GM21786 (cell line): Measurements from ENCODE around the gene MN1.

ENCODE experiments used
- ATAC-seq: cut with Tn5 transposase; IDR thresholded peaks from one replicate; pipeline ENCODE4 v1.9.1; 2021; ENCODE audit not compliant: unreplicated experiment

The MN1 gene

DNA sequence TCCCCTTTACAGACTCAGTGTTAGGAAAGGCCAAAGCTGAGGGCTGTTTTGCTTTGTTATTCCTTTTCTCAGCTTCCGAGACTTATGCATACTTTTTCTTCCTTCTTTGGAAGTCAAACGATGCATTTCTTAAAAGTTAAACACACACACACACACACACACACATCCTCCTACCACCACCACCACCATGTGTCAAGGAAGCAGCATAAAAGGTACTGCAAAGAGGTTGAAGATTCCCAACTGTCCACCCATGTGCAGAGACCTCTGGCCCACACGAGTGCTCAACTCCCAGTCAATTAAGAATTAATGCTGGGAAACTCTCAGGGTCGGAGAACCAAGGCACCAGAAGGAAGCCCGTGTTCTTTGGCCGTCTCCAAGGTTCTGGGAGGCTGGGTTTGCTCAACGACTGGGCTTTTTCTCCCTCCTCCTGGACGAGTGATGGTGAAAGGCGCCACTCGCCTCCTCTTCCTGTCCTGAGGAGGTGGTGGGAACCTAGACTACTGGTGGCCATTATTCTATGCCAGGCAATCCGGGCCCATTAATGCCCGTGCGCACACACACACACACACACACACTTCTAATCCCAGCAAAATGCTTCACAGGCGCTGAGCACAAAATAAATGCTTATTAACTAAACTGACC, 15.1 kb downstream of the MN1 start:
- ATAC-seq, result no peak

DNA sequence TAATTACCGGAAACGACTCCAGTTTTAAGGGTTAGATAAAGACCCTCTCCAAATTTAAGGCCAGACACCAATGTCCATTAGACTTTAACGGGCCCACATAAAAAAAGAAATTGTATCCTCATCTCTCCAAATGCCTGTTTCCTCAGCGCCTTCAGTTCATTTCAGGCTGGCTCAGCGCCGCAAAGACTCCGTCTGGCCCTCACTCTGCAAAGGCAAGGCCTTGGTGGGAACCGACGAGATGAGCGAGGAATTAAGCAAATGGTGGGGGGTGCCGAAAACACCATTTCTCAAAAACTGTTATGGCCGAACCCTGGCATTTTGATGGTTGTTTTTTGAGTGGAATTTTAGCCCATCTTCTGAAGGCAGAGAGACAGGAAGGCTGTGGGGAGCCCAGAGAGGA, 15.7 kb downstream of the MN1 start:
- no peak for ATAC-seq

DNA sequence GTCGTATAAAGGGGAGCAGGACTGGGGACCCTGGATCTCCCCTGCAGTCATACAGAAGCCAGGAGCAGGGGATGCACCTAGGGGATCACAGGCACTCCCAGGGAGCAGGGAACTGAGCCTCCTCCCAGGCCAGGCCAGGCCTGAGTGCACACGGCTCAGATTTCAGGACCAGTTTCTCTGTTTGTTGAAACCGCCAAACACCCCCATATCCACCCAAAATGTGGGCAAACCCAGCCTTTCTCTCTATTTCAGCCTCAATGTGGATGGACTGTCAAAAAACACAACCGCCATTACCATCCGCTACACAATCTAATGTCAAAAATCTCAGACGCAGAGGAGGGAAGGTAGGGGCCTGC, 17.5 kb downstream of the MN1 start:
- ATAC-seq, result no peak

DNA sequence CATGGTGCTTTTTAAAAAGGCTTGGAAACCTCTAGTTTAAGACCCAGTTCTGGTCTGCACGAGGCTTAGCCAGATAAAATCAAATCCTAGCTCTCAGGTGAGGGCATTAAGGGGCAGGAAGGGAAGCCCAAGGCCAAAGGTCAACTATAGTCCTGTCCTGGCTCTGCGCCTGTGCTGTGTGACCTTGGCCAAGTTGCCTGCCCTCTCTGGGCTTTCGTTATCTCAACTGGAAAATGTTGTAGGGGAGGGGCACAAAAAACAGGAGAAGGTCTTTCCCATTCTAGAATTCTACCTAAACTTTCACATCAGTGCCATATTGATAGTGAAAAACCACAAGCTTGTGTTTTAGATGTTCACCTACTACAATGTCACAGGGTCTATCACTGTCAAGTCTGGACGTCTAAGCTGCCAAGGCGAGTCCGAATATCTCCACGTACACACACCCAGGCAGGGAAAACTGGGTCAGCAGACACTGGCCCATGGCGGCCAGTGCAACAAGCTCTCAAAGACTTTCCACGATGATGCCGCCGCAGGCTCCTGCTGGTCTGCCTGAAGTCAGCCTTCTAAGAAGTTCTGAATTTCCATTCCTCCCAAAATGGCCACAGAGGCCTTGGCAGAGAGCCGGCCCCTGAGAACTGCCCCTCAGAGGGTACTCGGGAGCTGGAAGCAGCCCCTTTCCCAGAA, 18.0 kb downstream of the MN1 start:
- no peak for ATAC-seq

DNA sequence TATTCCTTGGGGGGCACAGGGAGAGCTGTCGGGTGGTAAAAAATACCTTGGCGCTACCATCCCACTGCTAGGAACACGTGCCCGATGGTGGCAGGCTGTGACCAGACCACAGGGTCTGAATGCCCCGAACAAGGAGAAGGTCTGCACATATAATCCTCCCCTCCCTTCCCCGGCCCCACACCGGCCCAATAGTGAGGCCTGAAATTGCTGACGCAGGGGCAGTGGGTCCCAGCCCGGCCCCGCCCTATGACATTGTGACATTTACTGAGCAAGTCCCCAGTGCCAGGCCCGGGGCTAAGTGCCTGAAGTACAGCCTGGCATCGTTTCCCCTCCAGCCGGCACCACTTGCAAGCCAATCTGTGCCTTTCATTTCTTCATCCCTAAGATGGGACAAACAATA, 19.5 kb downstream of the MN1 start:
- no peak for ATAC-seq

DNA sequence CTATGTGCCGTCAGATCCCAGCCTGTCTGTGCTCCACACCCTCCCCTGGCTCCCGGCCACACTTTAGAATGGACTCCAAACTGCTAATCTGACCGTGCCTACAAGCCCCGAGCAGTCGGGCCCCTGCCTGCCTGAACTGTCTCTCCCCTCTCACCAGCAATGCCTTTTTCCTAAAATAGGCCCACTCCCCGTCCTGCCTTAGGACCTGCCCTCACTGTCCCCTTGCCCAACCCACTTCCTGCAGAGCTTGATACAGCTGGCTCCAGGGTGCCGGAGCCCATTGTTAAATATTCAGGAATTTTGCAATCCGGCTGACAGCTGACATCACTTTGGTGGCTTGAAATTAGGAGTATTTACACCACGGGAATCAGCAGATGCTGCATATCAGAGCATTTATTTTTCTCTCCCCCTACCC, 21.4 kb downstream of the MN1 start:
- no peak for ATAC-seq

DNA sequence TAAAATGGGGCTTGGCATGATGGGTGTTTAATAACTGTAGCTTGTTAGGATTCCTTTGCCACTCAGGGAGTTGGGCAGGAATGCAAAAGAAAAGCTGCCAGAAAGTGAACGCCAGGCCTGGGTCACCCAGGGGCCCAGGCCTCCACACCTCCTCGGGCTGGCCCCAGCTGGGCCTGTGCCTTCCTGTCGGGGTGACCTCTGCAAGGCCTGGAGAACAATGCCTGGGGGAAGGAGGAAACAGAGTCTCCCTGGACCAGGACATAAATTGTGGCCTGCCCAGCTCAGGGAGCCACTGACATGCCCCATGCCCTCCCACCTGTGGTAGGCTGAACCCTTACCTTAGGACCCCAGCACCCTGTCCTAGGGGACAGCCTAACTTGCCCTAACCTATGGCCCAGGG, 21.9 kb downstream of the MN1 start:
- ATAC-seq, result no peak

DNA sequence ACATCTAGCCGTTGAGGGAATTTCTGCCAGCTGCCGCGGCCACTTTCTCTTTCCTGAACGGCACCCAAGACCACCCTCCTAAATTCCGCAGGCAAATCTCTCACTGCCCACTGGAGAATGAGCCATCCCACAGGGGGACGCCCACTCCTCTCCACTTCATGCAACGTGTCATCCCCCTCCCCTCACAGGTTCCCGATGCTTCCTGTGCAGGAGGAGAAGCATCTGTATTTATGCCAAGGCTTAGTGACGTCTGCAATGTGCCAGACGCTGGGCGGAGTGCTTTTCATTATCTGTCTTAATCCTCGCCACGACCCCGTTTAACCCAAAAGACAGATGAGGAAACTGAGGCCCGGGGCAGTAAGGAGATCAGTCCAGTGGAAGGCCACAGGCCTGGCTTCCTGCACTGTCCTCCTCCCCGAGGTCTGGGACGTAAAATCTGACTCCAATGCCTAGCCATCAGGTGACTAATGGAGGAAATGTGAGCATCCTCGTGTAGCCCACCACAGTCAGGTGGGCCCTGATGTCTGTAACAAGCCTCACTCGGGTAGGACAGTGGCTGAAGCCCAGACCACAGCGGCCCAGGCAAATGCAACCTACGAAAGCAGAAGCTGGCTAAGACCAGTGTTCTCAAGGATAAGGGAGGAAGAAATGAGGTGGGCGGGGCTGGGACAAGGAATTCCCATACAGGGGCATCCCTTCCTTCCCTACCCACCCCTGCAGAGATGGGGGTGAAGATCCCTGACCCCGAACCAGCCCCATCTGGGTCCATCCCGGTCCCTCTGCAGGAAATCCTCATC, 23.1 kb downstream of the MN1 start:
- no peak for ATAC-seq

DNA sequence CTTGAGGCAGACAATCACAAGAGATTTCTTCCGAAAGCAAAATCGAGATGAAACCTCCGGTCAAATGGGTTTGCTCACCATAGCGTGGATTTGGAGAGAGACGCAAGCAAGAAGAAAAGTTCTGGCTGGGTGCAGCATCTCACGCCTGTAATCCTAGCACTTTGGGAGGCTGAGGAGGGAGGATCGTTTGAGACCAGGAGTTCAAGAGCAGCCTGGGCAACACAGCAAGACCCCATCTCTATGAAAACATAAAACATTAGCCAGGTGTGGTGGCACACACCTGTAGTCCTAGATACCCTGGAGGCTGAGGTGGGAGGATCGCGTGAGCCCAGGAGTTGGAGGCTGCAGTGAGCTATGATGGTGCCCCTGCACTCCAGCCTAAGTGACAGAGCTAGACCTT, 24.4 kb downstream of the MN1 start:
- no peak for ATAC-seq

DNA sequence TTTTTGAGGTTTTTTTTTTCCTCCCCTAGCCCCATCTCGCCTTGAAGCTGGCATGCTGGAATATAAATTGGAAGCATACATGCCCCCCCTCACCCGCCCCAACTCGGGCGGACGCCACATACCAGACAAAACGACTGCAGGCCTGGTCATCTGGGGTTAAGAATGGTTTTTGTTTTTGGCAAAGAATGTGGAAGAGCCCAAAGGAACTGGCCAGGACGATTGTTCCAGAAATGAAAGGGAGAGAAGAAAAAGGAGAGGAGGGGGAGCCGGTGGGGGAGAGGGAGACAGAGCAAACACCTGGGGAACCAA, 25.0 kb downstream of the MN1 start:
- no peak for ATAC-seq

DNA sequence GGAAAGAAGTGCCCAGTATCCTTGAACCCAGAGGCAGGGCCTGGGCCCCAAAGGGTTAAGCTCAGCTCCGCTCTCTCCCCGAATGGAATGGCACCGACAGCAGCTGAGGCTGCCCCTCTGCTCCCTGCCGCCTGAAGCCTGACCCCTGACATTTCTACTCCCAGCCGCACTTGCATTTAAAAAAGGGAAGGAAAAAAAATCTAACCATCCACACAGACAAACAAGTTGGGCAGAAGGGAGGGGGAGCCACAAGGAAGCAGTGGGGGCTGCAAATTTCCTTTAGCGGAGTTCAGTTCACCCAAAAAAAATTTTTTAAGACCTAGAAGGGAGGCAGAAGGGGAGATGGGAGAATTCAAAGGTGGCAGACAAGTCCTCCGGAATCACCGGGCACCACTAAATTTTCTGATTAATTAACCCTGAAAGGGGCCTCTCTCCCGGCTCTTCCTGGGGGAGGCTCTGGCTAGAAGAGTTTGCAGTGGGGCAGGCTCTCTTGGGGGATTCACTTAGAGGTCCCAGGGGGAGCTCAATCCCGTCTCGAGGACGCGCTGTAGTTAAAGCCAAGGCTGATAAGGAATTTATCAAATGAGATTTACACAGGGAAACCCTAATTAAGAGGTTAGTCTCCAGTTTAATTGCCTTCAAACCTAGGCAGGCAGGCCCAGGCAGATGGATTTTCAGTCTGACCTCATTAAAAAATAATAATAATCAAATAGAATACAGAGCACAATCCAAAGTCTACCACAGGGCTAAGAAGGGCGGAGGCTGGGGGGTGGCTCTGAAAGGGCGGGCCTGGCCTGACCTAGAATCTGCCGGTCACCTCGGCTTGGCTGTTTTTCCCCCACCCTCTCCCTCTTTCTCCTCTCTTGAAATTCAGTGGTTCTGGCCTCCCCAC, 25.6 kb downstream of the MN1 start:
- ATAC-seq, result no peak

DNA sequence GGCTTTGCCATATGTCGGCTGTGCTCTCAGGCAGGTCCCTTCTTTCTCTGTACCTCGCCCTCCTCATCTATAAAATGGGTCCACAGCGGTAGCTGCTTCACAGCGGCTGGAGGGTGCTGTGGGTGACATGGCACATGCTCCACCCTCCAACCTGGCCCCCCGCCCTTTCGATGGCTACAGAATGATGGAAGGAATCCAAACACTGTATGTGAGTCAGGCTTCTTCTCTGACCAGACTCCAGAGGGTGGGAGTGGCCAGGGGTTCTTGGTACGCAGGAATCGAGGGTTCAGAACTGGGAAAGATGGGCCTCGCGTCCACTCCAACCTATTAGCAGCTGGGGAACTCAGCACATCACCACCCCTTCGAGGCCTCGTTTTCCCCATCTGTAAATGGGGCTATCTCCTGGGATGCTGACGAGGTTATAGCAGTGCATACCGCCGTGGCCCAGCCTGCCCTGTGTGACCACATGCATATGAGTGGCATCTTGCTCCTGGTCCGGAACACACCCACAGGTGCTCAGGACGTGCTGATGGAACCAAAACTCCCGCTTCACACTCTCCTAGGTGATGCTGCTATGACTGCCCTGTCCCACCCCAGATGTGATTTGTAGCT, 26.4 kb downstream of the MN1 start:
- no peak for ATAC-seq

DNA sequence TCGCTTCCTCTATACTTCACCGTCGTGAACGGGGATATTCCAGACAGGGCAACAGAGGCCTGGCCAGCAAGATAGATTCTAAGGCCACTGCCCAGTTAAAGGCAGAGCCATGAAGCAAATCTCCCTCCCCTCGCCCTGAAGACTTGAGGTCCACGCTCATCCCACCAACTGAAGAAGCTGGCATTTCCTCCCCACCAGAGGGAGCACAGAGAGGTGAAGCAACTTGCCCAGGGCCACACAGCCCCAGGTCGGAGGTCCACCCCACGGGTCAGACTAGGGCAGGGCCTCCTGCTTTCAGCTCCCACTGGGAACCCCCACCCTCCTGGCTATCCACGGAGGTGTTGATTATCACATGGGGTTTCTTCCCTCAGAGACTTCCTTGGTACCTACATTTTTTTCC, 27.4 kb downstream of the MN1 start:
- ATAC-seq, result no peak

DNA sequence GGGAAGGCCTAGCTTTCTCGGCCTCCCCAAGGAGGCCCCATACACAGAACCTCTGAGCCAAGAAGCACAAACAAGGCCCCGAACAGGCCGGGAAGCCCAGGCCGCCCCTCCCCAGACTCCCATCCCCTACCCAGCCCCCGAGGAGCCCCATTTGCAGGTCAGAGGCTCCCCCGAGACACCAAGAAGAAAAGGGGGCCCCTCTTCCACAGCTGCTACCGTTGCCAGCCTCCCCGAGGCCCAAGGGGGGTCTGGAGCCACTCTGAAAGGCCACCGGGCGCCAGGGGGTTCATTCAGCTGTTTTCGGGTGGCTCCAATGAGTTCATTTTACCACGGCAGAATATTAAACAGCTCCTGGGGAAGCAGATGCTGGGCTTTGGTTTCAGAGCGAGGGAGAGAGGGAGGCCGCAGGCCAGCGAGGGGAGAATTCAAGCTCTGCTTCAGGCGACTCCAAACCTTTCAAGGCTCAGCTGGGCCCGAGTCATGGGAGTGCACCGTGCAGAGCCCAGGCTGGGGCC, 28.5 kb downstream of the MN1 start:
- ATAC-seq, result no peak

DNA sequence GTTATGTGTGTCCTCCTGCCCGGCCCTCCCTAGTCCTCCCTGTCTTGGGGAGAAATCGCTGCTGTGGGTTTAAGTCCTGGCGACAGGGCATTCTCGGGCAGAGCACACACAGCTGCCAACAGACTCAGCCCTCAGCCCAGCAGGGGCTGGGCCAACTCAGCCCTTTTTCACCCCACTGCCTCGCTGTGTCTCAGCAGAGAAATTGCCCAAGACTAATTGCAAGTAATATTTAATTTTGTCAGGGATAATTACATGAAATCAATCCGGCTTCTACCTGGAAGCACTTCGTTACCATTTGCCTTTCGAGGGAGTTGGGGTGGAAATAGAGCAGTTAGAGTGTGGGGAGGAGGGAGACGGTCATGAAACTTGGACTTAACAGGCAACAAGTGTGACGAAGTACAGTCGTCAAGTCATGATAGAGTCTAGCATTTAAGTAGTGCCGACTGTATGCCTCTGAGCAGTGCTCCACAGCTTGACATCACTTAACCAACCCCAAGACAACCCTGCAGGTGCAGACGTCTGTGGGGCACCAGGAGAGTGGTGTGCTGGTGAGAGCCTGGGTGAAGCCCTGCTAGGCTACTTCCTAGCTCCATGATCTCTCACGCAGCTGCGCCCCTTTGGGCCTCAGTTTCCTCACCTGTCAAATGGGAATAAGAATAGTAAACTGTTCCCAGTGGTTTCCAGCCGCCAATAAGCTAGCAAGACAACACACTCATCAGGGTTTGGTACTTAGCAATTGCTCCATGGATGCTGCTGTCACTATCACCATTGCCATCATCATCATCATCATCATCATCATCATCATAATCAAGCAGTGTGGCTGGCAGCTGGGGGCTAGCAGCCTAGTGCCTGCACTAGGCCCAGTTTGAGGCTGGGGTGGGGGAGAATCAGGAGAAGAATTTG, 29.2 kb downstream of the MN1 start:
- no peak for ATAC-seq

DNA sequence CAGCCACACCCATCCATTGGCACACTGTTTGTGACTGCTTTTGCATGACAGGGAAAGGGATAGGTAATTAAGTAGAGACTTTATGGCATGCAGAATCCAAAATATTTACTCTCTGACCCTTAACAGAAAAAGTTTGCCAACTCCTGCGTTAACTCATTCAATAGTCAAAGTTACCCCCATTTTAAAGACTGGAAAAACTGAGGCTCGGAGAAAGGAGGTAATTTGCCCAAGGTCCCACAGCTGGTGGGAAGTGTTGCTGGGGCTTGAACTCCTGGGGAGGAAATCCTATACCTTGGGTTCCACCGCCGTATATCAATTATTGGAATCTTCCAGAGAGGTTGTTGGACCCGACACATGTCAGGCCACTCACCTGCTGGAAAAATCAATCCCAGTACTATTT, 29.9 kb downstream of the MN1 start:
- no peak for ATAC-seq

DNA sequence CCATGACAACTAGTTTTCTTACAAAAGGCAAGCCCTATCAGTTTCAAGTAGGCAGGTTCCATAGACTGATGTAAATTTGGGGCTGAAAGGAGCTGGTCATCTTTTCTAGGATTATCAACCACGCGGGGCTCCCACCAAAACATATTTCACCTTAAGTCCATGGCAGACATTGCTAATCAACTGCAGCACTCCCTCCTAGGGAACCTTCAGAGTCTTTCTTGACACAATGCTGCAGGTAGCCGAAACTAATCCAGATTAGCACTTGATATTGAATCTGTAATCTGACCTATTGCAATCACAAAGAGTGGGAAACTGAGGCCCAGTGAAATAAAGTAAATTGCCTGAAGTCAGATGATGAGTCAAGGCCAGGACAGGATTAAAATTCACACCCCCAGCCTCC, 32.5 kb downstream of the MN1 start:
- no peak for ATAC-seq

DNA sequence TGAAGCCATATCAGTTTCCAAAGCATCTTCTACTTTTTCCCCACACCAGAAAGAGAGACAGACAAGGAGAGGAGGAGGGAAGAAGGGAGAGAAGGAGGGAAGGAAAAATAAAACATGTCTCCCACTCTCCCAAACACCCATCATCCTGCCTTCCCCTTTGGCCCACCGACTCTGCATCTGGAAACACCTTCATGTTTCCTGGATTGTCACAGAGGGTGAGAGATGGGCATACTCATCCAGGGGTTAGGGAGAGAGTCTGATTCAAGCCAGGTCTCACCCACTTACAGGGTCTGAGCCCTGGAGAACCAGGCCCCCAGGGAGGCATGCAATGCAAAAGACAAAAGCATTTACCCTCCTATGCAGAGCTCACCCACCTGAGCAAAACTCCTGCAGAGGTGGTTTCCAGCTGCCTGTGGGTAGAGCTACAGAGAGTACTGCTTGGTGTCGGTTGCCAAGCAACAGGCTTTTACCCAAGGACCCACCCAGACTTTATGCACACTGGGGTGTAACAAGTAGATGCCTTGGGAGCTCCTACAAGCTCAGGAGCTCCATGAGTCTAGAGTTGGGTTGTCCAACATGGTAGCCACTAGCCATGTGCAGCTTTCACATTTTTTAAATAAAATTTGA, 33.4 kb downstream of the MN1 start:
- no peak for ATAC-seq

DNA sequence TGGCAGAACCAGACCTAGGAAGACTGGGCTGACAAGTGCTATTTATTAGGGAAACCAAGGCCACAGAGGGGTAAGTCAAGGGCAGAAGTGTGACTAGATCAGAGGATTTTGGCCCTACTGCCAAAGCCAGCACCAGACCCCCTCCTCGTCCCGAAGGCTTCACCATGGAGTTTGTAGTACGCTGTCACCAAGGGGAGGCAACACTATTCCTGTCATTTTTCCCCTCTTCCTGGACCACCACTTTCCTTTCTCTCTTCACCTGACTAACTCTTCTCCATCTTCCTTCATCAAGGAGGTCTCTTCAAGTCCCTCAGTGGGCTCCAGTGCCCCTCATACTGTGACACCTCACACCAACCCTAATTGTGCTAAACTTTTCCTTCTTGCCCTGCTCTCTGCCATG, 34.9 kb downstream of the MN1 start:
- no peak for ATAC-seq
